Islet of Langerhans (tissue), 1 donor: Measurements from ENCODE around the gene CD320.

Experiments
- FAIRE-seq: peaks from one replicate; lab custom pipeline; 2011; peaks lifted over from hg19 to GRCh38; lab: Jason Lieb, UNC

CD320 gene

DNA sequence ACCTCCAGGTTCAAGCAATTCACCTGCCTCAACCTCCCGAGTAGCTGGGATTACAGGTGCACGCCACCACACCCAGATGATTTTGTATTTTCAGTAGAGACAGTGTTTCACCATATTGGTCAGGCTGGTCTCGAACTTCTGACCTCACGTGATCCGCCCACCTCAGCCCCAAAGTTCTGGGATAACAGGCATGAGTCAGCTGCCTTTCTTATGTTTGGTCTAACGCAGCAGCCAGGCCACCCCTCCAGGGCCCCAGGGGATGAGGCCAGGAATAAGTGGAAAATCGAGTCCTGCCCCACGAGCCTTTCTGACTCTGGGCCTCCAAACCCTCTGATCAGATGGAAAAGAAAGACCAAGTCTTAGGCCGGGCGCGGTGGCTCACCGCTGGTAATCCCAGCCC, 54.5 kb downstream of the CD320 start:
- FAIRE-seq: no peak

DNA sequence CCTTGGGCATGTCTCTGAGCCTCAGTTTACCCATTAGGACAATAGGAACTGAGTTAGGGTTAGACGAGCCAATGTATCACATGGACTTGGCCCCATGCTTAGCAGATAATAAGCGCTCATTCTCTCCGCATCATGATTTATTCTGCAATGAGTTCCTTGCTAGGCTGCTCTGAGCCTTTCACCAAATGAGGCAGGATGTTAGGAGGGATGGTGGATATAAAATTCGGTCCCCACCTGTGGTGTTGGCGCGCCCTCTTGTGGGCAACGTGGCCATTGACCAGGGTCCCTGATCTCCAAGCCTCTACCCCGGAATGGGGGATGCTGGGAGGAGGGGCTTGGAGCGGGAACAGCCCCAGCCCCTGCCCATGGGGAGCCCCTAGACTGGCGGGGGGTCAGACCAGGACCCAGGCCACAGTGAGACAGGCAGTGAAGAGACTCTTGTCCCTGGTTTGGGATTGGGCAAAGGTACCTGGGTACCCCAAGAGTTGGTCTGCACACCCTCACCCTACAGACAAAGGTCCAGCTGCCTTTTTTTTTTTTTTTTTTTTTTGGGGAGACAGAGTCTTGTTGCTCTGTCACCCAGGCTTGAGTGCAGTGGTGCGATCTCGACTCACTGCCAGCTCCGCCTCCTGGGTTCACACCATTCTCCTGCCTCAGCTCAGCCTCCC, 55.1 kb downstream of the CD320 start:
- no peak for FAIRE-seq
